Measurements from ENCODE around the gene NOP53. TPM values are rescaled to one million over a fixed set of nuclear protein-coding genes. Genes with fewer than 3 reads are reported as not detected.

Gene NOP53
- total and polyA plus RNA-seq, 9 of the 15 experiments (the other 6 are each of a cell fraction or from before 2014, with no cell fraction given): 6.5 to 274 (median 145) TPM

DNA sequence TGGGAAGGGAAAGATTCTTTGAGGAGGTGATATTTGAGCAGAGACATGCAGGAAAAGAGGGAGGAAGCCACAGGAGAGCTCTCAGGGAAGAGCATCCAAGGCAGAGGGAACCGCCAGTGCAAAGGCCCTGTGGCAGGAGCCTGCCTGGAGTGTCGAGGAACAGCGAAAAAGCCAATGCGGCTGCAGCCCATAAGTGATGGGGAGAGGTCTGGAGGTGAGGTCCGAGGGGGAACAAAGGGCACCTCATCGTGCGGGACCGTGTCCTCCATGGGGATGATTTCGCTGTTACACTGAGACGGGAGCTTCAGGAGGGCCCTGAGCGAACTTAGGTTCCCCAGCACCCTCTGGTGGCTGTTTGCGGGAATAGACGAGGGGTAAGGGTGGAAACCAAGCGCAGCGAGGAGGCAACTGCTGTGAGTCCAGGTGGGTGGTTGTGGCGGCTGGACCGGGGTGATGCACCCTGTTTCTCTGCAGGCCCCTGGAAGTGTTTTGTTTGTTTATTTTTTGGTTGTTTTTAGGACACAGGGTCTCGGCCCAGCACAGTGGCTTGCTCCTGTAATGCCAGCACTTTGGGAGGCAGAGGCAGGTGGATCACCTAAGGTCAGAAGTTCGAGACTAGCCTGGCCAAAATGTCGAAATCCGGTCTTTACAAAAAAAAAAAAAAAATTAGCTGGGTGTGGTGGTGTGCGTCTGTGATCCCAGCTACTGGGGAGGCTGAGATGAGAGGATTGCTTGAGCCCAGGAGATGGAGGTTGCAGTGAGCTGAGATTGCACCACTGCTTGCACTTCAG, 38.0 kb upstream of the NOP53 start (continued):
- TF ChIP-seq, protein P1, sequence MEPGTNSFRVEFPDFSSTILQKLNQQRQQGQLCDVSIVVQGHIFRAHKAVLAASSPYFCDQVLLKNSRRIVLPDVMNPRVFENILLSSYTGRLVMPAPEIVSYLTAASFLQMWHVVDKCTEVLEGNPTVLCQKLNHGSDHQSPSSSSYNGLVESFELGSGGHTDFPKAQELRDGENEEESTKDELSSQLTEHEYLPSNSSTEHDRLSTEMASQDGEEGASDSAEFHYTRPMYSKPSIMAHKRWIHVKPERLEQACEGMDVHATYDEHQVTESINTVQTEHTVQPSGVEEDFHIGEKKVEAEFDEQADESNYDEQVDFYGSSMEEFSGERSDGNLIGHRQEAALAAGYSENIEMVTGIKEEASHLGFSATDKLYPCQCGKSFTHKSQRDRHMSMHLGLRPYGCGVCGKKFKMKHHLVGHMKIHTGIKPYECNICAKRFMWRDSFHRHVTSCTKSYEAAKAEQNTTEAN (CRISPR knock-in tag; IDR thresholded peaks at IDR 0.05): 0 out of 2 replicates have a peak, but pooled peaks have one; percentile 43
- TF ChIP-seq U2AF1 (optimal IDR thresholded peaks at IDR 0.05; ENCODE audit: low read depth, low read length): no peak
- no peak for TF ChIP-seq RFX5 (IDR thresholded peaks at IDR 0.05; ENCODE audit: low read depth, low read length)
- no peak for TF ChIP-seq FOSL1 (tag; conservative IDR thresholded peaks at IDR 0.05)
- TF ChIP-seq GTF2F1 (IDR thresholded peaks at IDR 0.05; ENCODE audit: low read depth, low read length): no peak
- no peak for TF ChIP-seq MAFG (tag; conservative IDR thresholded peaks at IDR 0.05)
- no peak for TF ChIP-seq SMARCE1 (IDR thresholded peaks at IDR 0.05)
- TF ChIP-seq ZNF184 (CRISPR knock-in tag; IDR thresholded peaks at IDR 0.05): no peak
- TF ChIP-seq, protein P2, sequence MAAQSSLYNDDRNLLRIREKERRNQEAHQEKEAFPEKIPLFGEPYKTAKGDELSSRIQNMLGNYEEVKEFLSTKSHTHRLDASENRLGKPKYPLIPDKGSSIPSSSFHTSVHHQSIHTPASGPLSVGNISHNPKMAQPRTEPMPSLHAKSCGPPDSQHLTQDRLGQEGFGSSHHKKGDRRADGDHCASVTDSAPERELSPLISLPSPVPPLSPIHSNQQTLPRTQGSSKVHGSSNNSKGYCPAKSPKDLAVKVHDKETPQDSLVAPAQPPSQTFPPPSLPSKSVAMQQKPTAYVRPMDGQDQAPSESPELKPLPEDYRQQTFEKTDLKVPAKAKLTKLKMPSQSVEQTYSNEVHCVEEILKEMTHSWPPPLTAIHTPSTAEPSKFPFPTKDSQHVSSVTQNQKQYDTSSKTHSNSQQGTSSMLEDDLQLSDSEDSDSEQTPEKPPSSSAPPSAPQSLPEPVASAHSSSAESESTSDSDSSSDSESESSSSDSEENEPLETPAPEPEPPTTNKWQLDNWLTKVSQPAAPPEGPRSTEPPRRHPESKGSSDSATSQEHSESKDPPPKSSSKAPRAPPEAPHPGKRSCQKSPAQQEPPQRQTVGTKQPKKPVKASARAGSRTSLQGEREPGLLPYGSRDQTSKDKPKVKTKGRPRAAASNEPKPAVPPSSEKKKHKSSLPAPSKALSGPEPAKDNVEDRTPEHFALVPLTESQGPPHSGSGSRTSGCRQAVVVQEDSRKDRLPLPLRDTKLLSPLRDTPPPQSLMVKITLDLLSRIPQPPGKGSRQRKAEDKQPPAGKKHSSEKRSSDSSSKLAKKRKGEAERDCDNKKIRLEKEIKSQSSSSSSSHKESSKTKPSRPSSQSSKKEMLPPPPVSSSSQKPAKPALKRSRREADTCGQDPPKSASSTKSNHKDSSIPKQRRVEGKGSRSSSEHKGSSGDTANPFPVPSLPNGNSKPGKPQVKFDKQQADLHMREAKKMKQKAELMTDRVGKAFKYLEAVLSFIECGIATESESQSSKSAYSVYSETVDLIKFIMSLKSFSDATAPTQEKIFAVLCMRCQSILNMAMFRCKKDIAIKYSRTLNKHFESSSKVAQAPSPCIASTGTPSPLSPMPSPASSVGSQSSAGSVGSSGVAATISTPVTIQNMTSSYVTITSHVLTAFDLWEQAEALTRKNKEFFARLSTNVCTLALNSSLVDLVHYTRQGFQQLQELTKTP (IDR thresholded peaks at IDR 0.05; ENCODE audit: low read depth in 1 of 2, partially characterized antibody in 2 of 2): peak in 1 of 2 experiments; percentile 29
- peak; percentile 52; the same call in 1 of the 2 replicates for TF ChIP-seq HCFC1 (IDR thresholded peaks at IDR 0.05; ENCODE audit: low read depth, low read length)
- TF ChIP-seq MTF1 (CRISPR knock-in tag; IDR thresholded peaks at IDR 0.05; ENCODE audit: borderline replicate concordance): no peak
- TF ChIP-seq, protein P3, sequence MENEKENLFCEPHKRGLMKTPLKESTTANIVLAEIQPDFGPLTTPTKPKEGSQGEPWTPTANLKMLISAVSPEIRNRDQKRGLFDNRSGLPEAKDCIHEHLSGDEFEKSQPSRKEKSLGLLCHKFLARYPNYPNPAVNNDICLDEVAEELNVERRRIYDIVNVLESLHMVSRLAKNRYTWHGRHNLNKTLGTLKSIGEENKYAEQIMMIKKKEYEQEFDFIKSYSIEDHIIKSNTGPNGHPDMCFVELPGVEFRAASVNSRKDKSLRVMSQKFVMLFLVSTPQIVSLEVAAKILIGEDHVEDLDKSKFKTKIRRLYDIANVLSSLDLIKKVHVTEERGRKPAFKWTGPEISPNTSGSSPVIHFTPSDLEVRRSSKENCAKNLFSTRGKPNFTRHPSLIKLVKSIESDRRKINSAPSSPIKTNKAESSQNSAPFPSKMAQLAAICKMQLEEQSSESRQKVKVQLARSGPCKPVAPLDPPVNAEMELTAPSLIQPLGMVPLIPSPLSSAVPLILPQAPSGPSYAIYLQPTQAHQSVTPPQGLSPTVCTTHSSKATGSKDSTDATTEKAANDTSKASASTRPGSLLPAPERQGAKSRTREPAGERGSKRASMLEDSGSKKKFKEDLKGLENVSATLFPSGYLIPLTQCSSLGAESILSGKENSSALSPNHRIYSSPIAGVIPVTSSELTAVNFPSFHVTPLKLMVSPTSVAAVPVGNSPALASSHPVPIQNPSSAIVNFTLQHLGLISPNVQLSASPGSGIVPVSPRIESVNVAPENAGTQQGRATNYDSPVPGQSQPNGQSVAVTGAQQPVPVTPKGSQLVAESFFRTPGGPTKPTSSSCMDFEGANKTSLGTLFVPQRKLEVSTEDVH (IDR thresholded peaks at IDR 0.05; ENCODE audit: low read depth, partially characterized antibody): no peak
- TF ChIP-seq MEIS2 (IDR thresholded peaks at IDR 0.05; ENCODE audit: partially characterized antibody): no peak
- TF ChIP-seq DDX20 (tag; IDR thresholded peaks at IDR 0.05; ENCODE audit: low read depth): no peak
- no peak for TF ChIP-seq CCNT2 (IDR thresholded peaks at IDR 0.05; ENCODE audit: borderline replicate concordance, extremely low read depth, insufficient read length, low read depth, low read length)
- no peak for TF ChIP-seq U2AF2 (optimal IDR thresholded peaks at IDR 0.05; ENCODE audit: low read depth, low read length)
- TF ChIP-seq CBX1 (IDR thresholded peaks at IDR 0.05; ENCODE audit: low read depth): peak; percentile 89
- TF ChIP-seq, protein P4, sequence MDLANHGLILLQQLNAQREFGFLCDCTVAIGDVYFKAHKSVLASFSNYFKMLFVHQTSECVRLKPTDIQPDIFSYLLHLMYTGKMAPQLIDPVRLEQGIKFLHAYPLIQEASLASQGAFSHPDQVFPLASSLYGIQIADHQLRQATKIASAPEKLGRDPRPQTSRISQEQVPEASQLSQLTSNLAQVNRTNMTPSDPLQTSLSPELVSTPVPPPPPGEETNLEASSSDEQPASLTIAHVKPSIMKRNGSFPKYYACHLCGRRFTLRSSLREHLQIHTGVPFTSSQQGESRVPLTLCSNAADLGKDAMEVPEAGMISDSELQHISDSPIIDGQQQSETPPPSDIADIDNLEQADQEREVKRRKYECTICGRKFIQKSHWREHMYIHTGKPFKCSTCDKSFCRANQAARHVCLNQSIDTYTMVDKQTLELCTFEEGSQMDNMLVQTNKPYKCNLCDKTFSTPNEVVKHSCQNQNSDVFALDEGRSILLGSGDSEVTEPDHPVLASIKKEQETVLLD (IDR thresholded peaks at IDR 0.05): 0 out of 2 replicates have a peak, but pooled peaks have one; percentile 28
